ENCODE measurements around the gene MBOAT1. TPM values are rescaled to one million over a fixed set of nuclear protein-coding genes. Genes with fewer than 3 reads are reported as not detected.

MBOAT1 gene
- total RNA-seq, 1 experiment from 2014 or later = 22.0 TPM

- 0 out of 2 replicates have a peak, but pooled peaks cover under 1% of the 10 kb centered on the region for H3K4me1 ChIP-seq (replicated peaks; ENCODE audit: insufficient read depth)
- H4K20me1 ChIP-seq (ENCODE audit: insufficient read depth) = no peaks in the 10 kb centered on the region
- H3K4me2 ChIP-seq = no peak overlapping the region
- TF ChIP-seq CTCF (conservative IDR thresholded peaks at IDR 0.05) (no peak), EZH2 (IDR thresholded peaks at IDR 0.05; ENCODE audit: low read depth) (no peak)
- no TSS peak for BruUV-seq (replicated peaks)
- H3K79me2 ChIP-seq (ENCODE audit: low read depth) = no peaks in the 10 kb centered on the region
- H3K9me2 ChIP-seq (ENCODE audit: insufficient read depth) = no peaks in the 10 kb centered on the region
- intact Hi-C loops (cut with micrococcal nuclease; ENCODE audit: unreplicated experiment) = no loop called here
- no peak for DNase-seq
- H3F3A ChIP-seq (ENCODE audit: insufficient read depth, low read depth) = peaks cover under 1% of the 10 kb centered on the region; the same call in 1 of the 2 replicates
- no peak overlapping the region for H3K27ac ChIP-seq
- no peak overlapping the region for H3K4me3 ChIP-seq
- ChIA-PET POLR2A (ENCODE audit: unreplicated experiment) (no interaction called here), CTCF (no interaction called here)
- H3K27me3 ChIP-seq (ENCODE audit: insufficient read depth, low read depth) = no peaks in the 10 kb centered on the region
- H3K36me3 ChIP-seq (ENCODE audit: low read depth) = no peaks in the 10 kb centered on the region
- H2AFZ ChIP-seq = no peak overlapping the region
- no peaks in the 10 kb centered on the region; the same call in 1 of the 2 replicates for H3K9me3 ChIP-seq (ENCODE audit: insufficient read depth, low read depth)
These were observed 23.6 kb downstream of the MBOAT1 start for GRCh38 chr6:20188630-20189075.

- H4K20me1 ChIP-seq (ENCODE audit: insufficient read depth) = no peaks in the 10 kb centered on the region
- H3K9me2 ChIP-seq (ENCODE audit: insufficient read depth) = no peaks in the 10 kb centered on the region
- H3K4me2 ChIP-seq = no peak overlapping the region
- TF ChIP-seq CTCF (conservative IDR thresholded peaks at IDR 0.05) = no peak
- no peak for TF ChIP-seq EZH2 (IDR thresholded peaks at IDR 0.05; ENCODE audit: low read depth)
- no peak overlapping the region for H3K27ac ChIP-seq
- H2AFZ ChIP-seq = no peak overlapping the region
- no peaks in the 10 kb centered on the region for H3K79me2 ChIP-seq (ENCODE audit: low read depth)
- ChIA-PET POLR2A (ENCODE audit: unreplicated experiment) (no interaction called here), CTCF (interaction anchor here (0.7 kb wide), 1 partner anchor 69 kb away, joined by 4 read pairs; no protein-coding TSS in a partner anchor)
- H3K4me1 ChIP-seq (replicated peaks; ENCODE audit: insufficient read depth) = 0 out of 2 replicates have a peak, but pooled peaks cover 11% of the 10 kb centered on the region
- H3K9me3 ChIP-seq (ENCODE audit: insufficient read depth, low read depth) = no peaks in the 10 kb centered on the region; the same call in 1 of the 2 replicates
- DNase-seq = no peak
- H3K4me3 ChIP-seq = no peak overlapping the region
- H3K27me3 ChIP-seq (ENCODE audit: insufficient read depth, low read depth) = no peaks in the 10 kb centered on the region
- H3F3A ChIP-seq (ENCODE audit: insufficient read depth, low read depth) = peaks cover 6% of the 10 kb centered on the region; the same call in 1 of the 2 replicates
- intact Hi-C loops (cut with micrococcal nuclease; ENCODE audit: unreplicated experiment) = no loop called here
- BruUV-seq (replicated peaks) = no TSS peak
- H3K36me3 ChIP-seq (ENCODE audit: low read depth) = no peaks in the 10 kb centered on the region
These were observed 25.3 kb downstream of the MBOAT1 start for GRCh38 chr6:20186981-20187380.

- Histone ChIP-seq H2AFZ (no peak overlapping the region), H3K9me3 (ENCODE audit: insufficient read depth, low read depth) (no peaks in the 10 kb centered on the region), H3K36me3 (ENCODE audit: low read depth) (no peaks in the 10 kb centered on the region), H3K27ac (no peak overlapping the region), H3K4me1 (replicated peaks; ENCODE audit: insufficient read depth) (0 out of 2 replicates have a peak, but pooled peaks cover 11% of the 10 kb centered on the region), H4K20me1 (ENCODE audit: insufficient read depth) (no peaks in the 10 kb centered on the region), H3K4me3 (no peak overlapping the region), H3K4me2 (no peak overlapping the region), H3K27me3 (ENCODE audit: insufficient read depth, low read depth) (no peaks in the 10 kb centered on the region), H3K9me2 (ENCODE audit: insufficient read depth) (no peaks in the 10 kb centered on the region), H3F3A (ENCODE audit: insufficient read depth, low read depth) (peaks cover 6% of the 10 kb centered on the region; the same call in 1 of the 2 replicates), H3K79me2 (ENCODE audit: low read depth) (no peaks in the 10 kb centered on the region)
- DNase-seq = no peak
- intact Hi-C loops (cut with micrococcal nuclease; ENCODE audit: unreplicated experiment) = loop anchor here (2.0 kb wide), 1 partner anchor 27 kb away; no protein-coding TSS in a partner anchor
- BruUV-seq (replicated peaks) = no TSS peak
- ChIA-PET POLR2A (ENCODE audit: unreplicated experiment) (no interaction called here), CTCF (interaction anchor here (0.6 kb wide), 1 partner anchor 33 kb away, joined by 5 read pairs; no protein-coding TSS in a partner anchor)
- no peak for TF ChIP-seq CTCF (conservative IDR thresholded peaks at IDR 0.05)
- TF ChIP-seq EZH2 (IDR thresholded peaks at IDR 0.05; ENCODE audit: low read depth) = no peak
These were observed 28.6 kb downstream of the MBOAT1 start for GRCh38 chr6:20183706-20184105.
